CD4-positive, alpha-beta T cell treated with Interleukin-2 at 100 ng/mL for 4 hours (primary cell): Measurements from ENCODE around the gene CHERP.

Source experiments
- DNase-seq: peaks from one replicate; pipeline ENCODE4 v3.0.0-alpha.2; 2020; ENCODE audit warnings: low spot score

CHERP gene, protein sequence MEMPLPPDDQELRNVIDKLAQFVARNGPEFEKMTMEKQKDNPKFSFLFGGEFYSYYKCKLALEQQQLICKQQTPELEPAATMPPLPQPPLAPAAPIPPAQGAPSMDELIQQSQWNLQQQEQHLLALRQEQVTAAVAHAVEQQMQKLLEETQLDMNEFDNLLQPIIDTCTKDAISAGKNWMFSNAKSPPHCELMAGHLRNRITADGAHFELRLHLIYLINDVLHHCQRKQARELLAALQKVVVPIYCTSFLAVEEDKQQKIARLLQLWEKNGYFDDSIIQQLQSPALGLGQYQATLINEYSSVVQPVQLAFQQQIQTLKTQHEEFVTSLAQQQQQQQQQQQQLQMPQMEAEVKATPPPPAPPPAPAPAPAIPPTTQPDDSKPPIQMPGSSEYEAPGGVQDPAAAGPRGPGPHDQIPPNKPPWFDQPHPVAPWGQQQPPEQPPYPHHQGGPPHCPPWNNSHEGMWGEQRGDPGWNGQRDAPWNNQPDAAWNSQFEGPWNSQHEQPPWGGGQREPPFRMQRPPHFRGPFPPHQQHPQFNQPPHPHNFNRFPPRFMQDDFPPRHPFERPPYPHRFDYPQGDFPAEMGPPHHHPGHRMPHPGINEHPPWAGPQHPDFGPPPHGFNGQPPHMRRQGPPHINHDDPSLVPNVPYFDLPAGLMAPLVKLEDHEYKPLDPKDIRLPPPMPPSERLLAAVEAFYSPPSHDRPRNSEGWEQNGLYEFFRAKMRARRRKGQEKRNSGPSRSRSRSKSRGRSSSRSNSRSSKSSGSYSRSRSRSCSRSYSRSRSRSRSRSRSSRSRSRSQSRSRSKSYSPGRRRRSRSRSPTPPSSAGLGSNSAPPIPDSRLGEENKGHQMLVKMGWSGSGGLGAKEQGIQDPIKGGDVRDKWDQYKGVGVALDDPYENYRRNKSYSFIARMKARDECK

GRCh38 chr19:16542045-16542909 is at the start of gene CHERP:
CHERP (minus strand) TSS chr19:16542437; CDS start chr19:16542378, 59 bp downstream.
- peak; percentile 94 for DNase-seq

GRCh38 chr19:16590876-16591802 is 48.9 kb upstream of the CHERP start:
- DNase-seq: no peak

DNA sequence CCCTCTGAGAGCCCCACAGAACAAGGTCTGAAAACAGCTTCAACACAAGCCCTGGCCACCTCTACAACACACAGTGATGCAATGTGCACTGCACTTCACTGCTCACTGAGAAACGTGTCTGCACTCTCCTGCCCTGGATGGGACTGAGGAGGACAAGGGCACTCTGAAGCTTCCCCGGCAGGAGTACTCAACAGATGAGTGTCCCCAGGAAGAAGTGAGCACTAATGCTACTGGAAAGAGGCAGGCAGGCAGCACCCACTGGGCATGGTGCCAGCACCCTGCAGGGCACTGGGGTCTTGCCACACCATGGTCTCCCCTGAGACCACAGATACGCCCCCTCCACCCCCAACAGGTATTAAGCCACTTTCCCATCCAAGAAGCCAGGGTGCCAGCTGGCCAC is 47.7 kb upstream of the CHERP start:
- DNase-seq: no peak

- DNase-seq: no peak
Measured at GRCh38 chr19:16588824-16589577, 46.8 kb upstream of the CHERP start.

GRCh38 chr19:16587833-16588823 is 45.9 kb upstream of the CHERP start:
- peak; percentile 56 for DNase-seq

GRCh38 chr19:16586991-16587832 is 45.0 kb upstream of the CHERP start:
- peak; percentile 76 for DNase-seq

DNA sequence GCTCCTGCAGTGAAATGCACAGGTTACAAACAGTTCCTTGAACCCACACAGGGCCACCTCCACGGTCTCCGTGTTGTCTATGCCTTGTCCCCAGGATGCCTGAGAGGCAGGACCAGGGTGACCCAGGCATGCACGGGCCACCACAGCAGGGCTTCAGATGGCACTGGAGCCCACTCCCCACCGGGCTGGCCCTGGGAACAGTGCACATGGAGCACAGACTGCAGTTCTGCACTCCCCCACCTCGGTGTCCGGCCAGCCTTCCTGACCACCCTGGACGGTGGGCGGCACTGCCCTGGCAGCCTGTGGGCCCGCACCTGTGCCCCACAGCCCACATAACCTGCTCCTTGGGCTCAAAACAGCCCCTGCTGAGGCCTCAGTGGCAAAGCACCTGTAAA is 44.2 kb upstream of the CHERP start:
- DNase-seq: no peak

DNA sequence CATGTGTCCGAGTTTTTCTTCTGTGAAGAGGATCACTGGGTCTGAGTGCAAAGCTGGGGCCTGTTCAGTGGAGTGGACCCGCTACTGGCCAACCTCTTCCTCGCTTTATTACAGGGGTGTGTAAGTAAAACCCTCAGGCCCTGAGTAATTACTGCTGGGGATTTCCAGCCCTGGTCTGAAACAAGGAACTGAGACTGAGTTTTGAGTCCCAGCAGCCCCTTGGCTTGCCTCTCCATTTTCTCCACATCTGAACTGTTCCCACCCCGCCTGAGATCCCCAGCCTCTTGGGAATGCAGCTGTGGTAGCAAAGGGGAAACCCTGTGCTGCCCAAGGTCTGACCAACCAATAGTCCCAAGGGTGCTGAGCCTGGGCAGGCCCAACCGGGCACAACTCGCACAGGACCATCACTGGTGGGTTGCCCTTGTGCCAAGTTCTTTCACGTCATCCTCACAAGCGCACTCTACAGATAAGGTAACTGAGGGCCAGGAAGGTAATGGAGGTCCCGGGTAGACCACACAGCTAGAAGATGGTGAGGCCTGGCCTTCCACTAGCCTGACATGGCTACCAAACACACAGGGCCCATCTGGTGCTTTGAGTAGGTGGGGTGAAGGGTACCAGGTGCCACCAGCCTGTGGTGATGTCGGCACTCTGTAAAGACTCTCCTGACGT is 43.7 kb upstream of the CHERP start:
- peak; percentile 61 for DNase-seq

DNA sequence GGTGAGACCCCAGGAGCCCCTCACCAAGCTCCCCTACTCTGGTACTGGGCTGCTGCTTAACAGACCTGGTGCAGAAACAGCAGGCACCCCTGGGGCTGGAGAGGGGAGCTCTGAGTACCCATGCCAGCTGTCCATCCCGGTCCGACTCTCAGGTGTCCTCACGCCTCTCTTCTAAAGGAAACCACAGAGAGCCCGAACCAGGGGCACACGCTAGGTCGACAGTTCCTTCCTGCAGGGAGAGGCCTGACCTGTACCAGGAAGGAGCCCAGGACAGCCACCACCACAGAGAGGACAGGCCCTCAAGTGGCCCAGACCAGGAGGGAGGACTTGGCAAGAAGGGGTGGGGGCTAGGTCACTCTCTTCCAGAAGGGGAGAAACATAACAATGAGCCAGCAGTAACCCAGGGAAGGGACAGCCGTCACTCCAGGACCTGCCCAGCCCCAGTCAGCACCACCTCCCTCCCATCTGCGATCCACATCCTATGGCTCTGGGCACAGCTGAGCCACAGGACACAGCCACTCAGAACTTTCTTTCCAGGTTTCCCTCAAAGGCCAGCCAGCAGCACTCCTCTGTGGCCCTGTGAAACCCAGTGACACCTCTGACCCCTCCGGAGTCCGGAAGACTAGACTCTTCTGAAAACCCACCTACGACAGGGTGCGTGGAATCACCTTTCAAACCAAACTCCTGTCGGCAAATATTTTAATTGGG is 43.0 kb upstream of the CHERP start:
- no peak for DNase-seq

- peak; percentile 94 for DNase-seq
Measured at GRCh38 chr19:16584248-16585093, 42.2 kb upstream of the CHERP start.

DNA sequence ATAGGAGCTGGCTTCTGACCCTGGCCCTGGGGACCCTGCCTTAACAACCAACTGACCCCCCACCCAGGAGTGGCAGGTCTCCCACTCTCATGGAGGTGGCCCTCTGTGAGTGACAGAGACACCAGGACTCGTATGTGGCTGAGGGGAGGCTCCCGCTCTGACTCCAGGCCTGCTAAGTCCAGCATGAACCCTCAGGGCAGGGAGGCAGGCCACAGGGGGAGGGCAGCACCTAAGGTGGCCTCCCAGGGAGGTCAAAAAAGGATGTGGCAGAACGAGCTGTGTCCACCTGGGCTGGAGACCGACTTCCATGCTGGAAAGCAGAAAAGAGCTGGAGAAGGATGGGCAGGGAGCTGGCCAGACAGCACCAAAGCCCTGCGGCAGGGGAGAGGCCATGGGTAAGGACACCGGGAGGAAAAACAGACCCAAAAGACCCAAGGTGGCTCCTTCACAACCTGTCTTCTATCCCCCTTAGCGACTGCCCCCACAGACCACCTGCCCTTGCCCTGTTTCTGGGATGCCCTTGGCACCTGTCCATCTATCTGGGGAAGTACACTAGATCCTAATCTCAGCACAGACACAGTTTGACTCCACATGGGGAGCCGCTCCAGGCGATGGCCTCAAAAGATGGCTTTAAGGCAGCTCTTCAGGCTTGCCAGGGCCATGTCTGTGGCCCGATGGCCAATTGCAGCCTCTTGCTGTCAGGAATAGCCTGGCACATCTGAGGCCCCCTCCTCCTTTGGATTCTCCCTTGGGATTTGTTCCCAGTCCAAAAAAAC is 40.4 kb upstream of the CHERP start:
- DNase-seq: no peak

DNA sequence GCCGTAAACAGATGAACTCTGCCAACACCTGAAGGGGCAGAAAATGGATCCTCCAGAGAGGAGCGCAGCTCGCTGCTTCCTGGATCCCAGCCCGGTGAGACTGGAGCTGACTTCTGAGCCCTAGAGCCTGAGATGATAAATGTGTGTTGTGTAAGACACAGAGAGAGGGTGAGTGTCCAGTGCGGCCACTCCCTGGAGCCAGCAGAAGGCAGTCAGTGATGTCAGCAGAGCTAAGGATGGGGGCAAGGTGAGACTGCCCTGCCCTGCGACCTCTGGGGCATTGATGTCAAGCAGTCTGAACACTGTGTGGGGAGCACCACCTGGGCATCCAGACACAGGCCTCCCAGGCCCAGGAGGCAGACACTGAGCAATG is 39.7 kb upstream of the CHERP start:
- no peak for DNase-seq

DNA sequence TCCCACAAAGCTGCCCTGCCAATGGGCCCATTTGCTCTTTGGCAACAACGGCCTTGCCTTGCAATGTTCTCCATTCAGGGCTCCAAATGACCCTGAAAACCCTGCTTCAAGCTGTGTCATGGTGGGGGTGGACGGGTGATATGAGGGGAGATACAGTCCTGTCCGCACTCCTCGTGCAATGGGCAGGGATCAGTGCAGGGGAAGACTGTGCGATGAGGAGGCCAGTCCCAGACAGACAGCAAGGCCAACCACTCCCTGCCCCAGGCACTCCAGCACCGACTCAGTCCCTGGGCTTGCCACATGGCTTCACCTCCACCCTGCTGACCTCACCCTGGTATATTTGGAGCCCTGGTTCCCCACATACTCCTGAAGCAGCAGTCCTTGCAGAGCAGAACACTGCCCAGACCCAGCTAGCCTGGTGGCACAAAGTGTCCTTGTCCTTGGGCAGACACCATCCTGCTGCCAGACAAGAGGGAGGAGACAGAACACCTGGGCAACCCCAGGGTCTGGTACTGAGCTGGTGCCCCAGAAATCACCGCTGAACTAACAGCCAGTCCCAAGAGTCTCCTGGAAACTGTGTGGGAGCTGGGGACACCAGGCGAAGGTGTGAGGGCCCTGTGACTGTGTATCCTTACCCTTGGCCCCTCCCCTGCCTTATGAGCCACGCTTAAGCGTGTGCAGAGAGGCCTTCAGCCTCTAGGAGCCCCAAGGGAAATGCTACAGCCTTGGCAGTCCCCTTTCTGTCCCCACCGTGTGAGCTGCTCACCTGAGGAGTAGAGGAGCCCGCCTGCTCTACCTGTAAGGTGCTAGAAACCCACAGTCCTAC is 39.1 kb upstream of the CHERP start:
- no peak for DNase-seq

GRCh38 chr19:16579381-16579780 is 37.1 kb upstream of the CHERP start:
- DNase-seq: no peak
